Fibroblast of lung (primary cell): ENCODE measurements around the gene ASB15.

ENCODE experiments used
- CTCF ChIP-seq, 2 donors: IDR thresholded peaks in 1 of 2; conservative IDR thresholded peaks in 1 of 2; 1 replicate in 1 of 2; 2 replicates in 1 of 2; pipeline ENCODE4 v1.5.1; 2011 to 2012; ENCODE audit warnings: low read length in 2 of 2, control low read depth in 1 of 2, inconsistent platforms in 1 of 2, low read depth in 1 of 2, mild to moderate bottlenecking in 1 of 2
- EZH2 ChIP-seq: IDR thresholded peaks from 2 replicates; pipeline ENCODE4 v1.5.1; 2012; ENCODE audit warnings: low read length, control low read depth, mild to moderate bottlenecking; ENCODE audit errors: missing control alignments

GRCh38 chr7:123569352-123570010 is 32.1 kb upstream of the ASB15 start:
- TF ChIP-seq EZH2 (no peak), CTCF (conservative IDR thresholded peaks at IDR 0.05 in 1 of 2, IDR thresholded peaks at IDR 0.05 in 1 of 2; ENCODE audit: low read depth in 1 of 2, low read length in 2 of 2) (no peak)
